ENCODE measurements around the gene ASPHD2.

Gene ASPHD2

DNA sequence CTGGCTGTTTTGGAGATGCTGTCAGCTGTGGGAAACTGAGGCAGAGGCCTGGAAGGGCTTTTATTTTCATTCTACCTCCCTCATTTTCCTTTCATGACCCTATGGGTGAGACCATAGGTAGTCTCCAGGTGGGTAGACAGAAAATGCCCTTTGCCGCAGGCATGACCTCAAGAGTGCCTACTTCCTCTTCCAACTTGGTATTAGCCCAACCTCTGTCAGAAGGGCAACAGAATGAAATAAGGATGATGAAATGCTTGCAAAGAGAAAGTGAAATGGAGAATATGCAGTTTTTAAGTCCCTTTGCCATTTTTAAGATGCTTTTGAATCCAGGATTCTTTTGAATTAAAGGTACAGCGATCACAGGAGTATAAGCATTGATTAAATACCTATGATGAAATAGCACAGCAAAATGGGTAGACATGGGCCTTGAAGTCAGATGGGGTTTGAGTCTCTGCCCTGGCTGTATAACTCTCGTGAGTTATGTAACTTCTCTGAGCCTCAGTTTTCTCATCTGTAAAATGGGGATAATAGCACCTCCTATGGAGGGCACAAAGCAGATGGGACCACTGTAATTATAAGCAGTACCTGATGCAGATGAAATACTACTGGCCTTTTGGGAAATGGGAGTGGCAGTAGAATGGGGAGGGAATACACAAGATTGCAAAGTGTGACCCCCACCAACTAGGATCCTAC is 3.7 kb downstream of the ASPHD2 start:
- Histone ChIP-seq H3K27me3 (ENCODE audit: insufficient read depth, poor library complexity, severe bottlenecking) (no peaks in the 10 kb centered on the region), H3K27ac (replicated peaks) (peak overlapping the region; percentile 32), H3K4me3 (replicated peaks; ENCODE audit: insufficient read depth, low read length) (no peak overlapping the region)
- TF ChIP-seq SPI1 (IDR thresholded peaks at IDR 0.05; ENCODE audit: borderline replicate concordance, low read depth) (peak; percentile 69; the same call in 1 of the 2 replicates), REST (IDR thresholded peaks at IDR 0.05; ENCODE audit: insufficient replicate concordance, low read depth) (no peak)
- peak; percentile 77 to 78 for DNase-seq (ENCODE audit: low read depth in 1 of 2, low spot score in 1 of 2)

- TF ChIP-seq REST (IDR thresholded peaks at IDR 0.05; ENCODE audit: insufficient replicate concordance, low read depth), result no peak
- TF ChIP-seq GABPA (IDR thresholded peaks at IDR 0.05; ENCODE audit: low read depth), result no peak
- no peak for TF ChIP-seq POLR2AphosphoS5 (IDR thresholded peaks at IDR 0.05; ENCODE audit: low read depth)
- TF ChIP-seq SPI1 (IDR thresholded peaks at IDR 0.05; ENCODE audit: borderline replicate concordance, low read depth), result no peak
- TF ChIP-seq, protein P1, sequence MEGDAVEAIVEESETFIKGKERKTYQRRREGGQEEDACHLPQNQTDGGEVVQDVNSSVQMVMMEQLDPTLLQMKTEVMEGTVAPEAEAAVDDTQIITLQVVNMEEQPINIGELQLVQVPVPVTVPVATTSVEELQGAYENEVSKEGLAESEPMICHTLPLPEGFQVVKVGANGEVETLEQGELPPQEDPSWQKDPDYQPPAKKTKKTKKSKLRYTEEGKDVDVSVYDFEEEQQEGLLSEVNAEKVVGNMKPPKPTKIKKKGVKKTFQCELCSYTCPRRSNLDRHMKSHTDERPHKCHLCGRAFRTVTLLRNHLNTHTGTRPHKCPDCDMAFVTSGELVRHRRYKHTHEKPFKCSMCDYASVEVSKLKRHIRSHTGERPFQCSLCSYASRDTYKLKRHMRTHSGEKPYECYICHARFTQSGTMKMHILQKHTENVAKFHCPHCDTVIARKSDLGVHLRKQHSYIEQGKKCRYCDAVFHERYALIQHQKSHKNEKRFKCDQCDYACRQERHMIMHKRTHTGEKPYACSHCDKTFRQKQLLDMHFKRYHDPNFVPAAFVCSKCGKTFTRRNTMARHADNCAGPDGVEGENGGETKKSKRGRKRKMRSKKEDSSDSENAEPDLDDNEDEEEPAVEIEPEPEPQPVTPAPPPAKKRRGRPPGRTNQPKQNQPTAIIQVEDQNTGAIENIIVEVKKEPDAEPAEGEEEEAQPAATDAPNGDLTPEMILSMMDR (IDR thresholded peaks at IDR 0.05; ENCODE audit: insufficient read depth, low read length), result no peak
- DNase-seq (ENCODE audit: low read depth in 1 of 2, low spot score in 1 of 2), result no peak
- no peak overlapping the region for H3K4me3 ChIP-seq (replicated peaks; ENCODE audit: insufficient read depth, low read length)
Measured at GRCh38 chr22:26433805-26434204, 4.7 kb downstream of the ASPHD2 start.

DNA sequence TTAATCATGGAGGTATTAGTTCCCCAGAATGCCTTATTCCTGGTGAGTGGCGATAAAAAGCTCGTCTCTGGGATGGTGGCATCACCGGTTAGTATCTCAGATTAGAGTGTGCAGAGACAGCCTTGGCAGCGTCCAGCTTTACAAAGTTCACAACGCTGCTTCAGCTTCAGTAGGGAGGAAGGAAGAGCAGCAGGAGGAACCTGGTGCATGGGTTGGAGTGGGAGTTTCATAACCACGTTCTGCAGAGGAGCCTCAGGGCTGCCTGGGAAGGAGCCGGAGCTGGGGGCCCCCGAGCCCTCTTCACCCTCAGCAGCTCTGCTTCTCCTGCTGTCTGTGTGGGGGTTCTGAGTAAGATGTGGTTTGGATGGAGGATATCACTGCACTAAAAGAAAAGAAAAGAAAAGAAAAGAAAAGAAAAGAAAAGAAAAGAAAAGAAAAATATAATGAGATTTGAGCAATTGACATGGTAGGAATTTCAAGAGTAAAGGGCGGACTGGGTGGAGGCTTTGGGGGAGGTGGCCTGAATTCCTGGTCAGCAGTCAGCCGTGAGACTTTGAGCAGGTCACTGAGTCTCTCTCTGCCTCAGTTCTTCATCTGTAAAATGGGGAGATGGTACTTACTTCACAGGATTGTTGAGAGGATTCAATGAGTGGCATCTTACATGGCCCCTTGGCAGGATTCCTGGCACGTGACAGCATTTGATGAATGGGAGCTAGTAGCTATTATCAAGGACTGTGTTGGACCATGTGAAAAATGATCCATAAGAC is 6.5 kb downstream of the ASPHD2 start:
- peak overlapping the region; percentile 33; the same call in 1 of the 2 replicates for H3K27ac ChIP-seq (replicated peaks)
- H3K4me3 ChIP-seq (replicated peaks; ENCODE audit: insufficient read depth, low read length), result no peak overlapping the region
- no peaks in the 10 kb centered on the region for H3K27me3 ChIP-seq (ENCODE audit: insufficient read depth, poor library complexity, severe bottlenecking)
- peak; percentile 77 to 81 for DNase-seq (ENCODE audit: low read depth in 1 of 2, low spot score in 1 of 2)
- TF ChIP-seq, protein P1 (IDR thresholded peaks at IDR 0.05; ENCODE audit: insufficient read depth, low read length), result no peak
- TF ChIP-seq POLR2AphosphoS5 (IDR thresholded peaks at IDR 0.05; ENCODE audit: low read depth) (0 out of 2 replicates have a peak, but pooled peaks have one; percentile 21), SPI1 (IDR thresholded peaks at IDR 0.05; ENCODE audit: borderline replicate concordance, low read depth) (peak; percentile 40; the same call in 1 of the 2 replicates)

More at GRCh38 chr22:26433805-26434204, 4.7 kb downstream of the ASPHD2 start:
- Histone ChIP-seq H3K27me3 (ENCODE audit: insufficient read depth, poor library complexity, severe bottlenecking) (no peaks in the 10 kb centered on the region), H3K27ac (replicated peaks) (no peak overlapping the region)

GRCh38 chr22:26436903-26437515 is 7.9 kb downstream of the ASPHD2 start:
- H3K4me3 ChIP-seq (replicated peaks; ENCODE audit: insufficient read depth, low read length), result no peak overlapping the region
- no peak for TF ChIP-seq SPI1 (IDR thresholded peaks at IDR 0.05; ENCODE audit: borderline replicate concordance, low read depth)
- H3K27me3 ChIP-seq (ENCODE audit: insufficient read depth, poor library complexity, severe bottlenecking), result no peaks in the 10 kb centered on the region
- no peak overlapping the region for H3K27ac ChIP-seq (replicated peaks)
- DNase-seq (ENCODE audit: low read depth in 1 of 2, low spot score in 1 of 2), result no peak
